OCI-LY3 (cell line): ENCODE measurements around the gene BBC3.

Experiments used
- EZH2phosphoT487 ChIP-seq: fragments of 200-600 bp; shearing (Covaris generic); IDR thresholded peaks from 2 replicates; pipeline ENCODE4 v1.6.1; 2018; ENCODE audit warnings: antibody characterized with exemption, mixed run types, low read depth
- TF ChIP-seq, protein P1 (sequence below): fragments of 200-600, 300-600 bp; sonication (generic); IDR thresholded peaks from 2 replicates; pipeline ENCODE4 v1.5.1; 2014; ENCODE audit warnings: antibody characterized with exemption, low read length, low read depth

DNA sequence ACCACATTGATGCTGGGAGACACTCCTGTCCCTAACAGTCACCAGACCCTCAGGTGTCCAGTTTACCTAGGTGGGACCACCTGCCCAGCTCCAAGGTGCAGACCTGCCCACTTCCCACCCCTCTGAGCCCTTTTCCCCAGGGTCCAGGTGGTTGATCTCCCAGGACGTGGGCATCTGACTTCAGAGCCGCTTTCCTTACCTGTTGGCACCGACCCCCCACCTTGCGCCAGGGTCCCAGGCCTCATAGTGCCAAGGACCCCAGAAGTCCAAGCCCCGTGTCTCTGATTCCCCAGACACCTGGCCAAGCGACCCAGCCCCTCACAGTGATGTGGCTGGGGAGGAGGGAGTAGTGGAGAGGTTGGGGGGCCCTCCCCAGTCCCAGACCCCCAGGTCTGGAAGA, 9.6 kb upstream of the BBC3 start:
- TF ChIP-seq, protein P1, sequence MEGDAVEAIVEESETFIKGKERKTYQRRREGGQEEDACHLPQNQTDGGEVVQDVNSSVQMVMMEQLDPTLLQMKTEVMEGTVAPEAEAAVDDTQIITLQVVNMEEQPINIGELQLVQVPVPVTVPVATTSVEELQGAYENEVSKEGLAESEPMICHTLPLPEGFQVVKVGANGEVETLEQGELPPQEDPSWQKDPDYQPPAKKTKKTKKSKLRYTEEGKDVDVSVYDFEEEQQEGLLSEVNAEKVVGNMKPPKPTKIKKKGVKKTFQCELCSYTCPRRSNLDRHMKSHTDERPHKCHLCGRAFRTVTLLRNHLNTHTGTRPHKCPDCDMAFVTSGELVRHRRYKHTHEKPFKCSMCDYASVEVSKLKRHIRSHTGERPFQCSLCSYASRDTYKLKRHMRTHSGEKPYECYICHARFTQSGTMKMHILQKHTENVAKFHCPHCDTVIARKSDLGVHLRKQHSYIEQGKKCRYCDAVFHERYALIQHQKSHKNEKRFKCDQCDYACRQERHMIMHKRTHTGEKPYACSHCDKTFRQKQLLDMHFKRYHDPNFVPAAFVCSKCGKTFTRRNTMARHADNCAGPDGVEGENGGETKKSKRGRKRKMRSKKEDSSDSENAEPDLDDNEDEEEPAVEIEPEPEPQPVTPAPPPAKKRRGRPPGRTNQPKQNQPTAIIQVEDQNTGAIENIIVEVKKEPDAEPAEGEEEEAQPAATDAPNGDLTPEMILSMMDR = no peak
- TF ChIP-seq EZH2phosphoT487 = no peak
